ENCODE measurements around the gene MPHOSPH8.

Gene MPHOSPH8

DNA sequence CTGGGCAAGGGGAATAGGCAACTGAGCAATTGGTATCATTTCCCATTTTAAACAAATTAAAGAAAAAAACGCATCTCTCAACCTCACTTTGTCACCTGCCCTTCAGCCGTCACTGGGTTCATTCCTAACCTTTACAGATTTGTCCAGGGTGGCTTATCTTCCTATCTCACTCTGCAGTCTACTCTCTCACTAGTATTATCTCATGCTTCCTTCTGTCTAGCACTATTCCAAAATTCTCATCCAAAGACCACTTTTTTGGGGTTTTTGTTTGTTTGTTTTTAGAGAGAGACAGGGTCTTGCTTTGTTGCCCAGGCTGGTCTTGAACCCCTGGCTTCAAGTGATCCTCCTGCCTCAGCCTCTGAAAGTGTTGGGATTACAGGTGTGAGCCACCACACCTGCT lies 26.7 kb upstream of the MPHOSPH8 start:
- TF ChIP-seq, protein P1, sequence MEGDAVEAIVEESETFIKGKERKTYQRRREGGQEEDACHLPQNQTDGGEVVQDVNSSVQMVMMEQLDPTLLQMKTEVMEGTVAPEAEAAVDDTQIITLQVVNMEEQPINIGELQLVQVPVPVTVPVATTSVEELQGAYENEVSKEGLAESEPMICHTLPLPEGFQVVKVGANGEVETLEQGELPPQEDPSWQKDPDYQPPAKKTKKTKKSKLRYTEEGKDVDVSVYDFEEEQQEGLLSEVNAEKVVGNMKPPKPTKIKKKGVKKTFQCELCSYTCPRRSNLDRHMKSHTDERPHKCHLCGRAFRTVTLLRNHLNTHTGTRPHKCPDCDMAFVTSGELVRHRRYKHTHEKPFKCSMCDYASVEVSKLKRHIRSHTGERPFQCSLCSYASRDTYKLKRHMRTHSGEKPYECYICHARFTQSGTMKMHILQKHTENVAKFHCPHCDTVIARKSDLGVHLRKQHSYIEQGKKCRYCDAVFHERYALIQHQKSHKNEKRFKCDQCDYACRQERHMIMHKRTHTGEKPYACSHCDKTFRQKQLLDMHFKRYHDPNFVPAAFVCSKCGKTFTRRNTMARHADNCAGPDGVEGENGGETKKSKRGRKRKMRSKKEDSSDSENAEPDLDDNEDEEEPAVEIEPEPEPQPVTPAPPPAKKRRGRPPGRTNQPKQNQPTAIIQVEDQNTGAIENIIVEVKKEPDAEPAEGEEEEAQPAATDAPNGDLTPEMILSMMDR (conservative IDR thresholded peaks at IDR 0.05), result no peak
- H3K27ac ChIP-seq, result no peak overlapping the region

DNA sequence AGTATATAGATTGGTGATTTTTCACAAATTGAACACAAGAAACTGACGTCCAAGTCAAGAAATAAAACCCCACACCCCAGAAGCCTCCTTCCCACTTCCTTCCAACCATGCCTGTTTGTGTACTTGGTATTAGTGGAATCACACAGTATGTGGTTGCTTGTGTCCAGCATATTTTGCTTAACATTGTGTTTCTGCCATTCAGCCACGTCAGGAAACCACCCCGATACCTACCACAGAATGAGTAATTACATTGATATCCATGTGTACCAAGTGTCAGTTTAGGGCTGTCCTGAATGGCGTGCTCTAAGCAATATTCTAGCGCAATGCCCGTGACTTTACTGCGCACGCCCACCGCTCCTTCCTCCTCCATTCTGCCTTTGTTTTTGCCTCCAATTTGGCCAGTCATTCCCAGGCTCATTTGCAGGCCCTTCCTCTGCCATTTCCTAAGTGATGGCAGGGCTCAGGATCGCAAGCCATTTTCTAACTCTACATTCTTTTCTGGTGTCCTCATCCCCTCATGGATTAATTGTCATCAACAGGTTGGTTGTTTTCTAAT lies 25.9 kb upstream of the MPHOSPH8 start:
- TF ChIP-seq, protein P1 (conservative IDR thresholded peaks at IDR 0.05), result no peak
- no peak overlapping the region for H3K27ac ChIP-seq

DNA sequence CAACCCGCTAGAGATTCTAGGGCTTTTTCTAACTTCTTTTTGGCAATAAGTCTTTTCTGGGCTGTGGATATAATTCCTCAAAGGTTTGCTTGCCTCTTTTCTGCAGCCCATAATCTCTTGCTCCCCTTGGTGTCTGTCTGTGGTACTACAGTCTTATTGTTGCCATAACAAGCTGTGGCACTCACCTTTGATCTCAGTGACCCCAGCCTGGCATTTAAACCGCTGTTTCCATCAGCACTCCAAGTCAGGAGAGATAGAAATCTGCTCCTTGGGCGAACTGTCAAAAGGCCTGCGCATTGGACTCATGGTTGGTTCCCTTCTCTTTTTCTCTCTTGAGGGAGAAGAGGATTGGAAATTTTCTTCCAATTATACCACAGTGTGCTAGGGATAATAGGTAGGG lies 14.5 kb upstream of the MPHOSPH8 start:
- TF ChIP-seq, protein P1 (conservative IDR thresholded peaks at IDR 0.05), result peak; percentile 69
- H3K27ac ChIP-seq, result no peak overlapping the region

DNA sequence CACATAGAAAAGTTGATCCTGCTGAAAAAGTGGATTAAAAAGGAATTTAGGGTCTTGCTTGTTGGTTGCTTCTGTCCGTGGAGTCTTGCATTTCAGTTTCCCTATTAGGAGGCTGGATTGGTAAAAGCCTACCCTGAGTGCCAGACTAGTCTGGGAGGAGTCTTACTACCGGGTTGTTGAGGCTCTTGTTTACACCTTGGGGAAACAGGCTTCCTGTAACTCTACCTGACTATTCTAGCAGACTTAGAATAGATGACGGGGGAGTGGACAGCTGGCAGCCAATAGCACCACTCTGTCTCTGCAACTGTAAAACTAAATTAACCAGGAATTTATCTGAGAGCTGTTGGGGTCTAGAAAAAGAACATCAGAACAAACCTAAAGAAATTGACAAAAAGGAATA lies 11.3 kb upstream of the MPHOSPH8 start:
- no peak overlapping the region for H3K27ac ChIP-seq
- TF ChIP-seq, protein P1 (conservative IDR thresholded peaks at IDR 0.05), result no peak

DNA sequence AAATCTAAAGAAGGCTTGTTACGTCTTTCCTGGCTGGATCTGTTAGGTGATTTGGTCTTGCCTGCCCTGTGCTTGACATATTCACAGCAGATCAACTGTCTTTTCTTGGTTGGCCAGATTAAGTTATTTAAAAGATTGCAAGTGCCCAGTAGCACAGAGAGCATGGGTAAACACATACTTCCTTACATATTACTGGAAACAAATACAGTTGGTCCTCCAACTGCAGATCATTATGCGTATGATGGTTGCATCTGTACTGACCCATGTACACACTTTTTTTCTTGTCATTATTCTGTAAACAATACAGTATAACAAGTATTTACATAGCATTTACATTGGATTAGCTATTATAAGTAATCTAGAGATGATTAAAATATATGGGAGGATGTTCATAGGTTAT lies 9.2 kb upstream of the MPHOSPH8 start:
- no peak overlapping the region for H3K27ac ChIP-seq

DNA sequence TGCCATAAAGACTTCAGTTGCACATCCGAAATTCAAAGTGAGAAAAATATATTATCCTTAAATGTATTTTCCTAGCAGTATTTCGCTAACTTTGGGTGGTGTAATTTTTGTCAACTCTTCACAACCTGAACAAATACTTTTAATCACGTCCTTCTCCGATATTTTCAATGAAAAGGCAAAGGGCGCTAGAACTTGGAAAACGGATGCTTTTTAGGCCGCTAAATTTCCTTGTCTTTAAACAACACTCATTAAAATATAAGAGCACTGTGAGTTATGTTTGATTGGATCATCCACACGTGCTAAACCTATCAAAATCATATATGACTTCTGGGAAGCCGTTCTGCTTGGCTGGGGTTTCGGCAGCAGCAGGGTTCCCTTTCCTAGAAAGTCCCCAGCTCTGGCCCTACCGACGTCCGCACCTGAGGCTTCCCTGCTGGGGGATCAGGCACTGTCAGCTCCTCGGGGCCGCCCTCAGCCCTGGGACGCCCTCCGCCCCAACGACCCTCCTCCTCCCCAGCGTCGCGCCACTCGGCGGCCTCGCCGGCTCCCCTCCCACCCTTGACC lies 462 bp upstream of the MPHOSPH8 start:
- H3K27ac ChIP-seq, result peak overlapping the region; percentile 78
- TF ChIP-seq, protein P1 (conservative IDR thresholded peaks at IDR 0.05), result no peak

More for the DNA sequence above, 9.2 kb upstream of the MPHOSPH8 start:
- TF ChIP-seq, protein P1 (conservative IDR thresholded peaks at IDR 0.05), result no peak

DNA sequence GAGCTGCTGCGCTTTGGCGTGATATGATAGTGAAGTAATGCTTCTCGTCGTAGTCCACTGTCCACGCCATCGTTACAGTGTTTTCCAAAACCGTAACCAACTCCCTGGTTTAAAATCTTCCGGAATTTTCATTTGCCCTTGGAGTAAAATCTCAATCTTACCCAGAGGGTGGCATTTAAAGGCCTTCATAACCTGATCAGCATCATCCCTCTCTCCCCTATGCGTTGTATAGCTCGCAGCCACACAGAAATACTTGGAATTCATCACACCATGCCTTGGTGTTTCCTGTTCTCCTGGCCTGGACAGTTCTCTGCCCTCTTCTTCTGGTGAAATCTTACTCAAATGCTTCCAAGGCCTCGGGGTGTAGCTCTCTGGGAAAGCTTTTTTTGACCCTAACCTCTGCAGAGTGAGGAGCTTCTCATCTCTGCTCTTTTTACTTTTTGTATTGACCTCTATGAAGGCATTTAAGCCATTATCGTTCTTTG lies 839 bp downstream of the MPHOSPH8 start:
- H3K27ac ChIP-seq, result peak overlapping the region; percentile 78

DNA sequence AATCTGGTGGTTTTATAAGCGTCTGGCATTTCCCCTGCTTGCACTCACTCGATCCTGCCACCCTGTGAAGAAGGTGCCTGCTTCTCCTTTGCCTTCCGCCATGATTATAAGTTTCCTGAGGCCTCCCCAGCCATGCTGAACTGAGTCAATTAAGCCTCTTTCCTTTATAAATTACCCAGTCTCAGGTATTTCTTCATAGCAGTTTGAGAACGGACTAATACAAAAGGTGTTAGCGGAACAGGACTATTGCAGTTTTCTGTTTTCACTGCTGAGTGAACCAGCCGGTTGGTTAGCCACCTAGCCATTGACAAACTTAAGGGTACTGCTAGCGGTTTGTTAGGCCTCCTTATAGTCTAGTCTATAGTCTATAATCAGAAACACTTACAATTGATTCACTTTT lies 2.5 kb downstream of the MPHOSPH8 start:
- H3K27ac ChIP-seq, result peak overlapping the region; percentile 78; the same call in 1 of the 2 replicates

More for the DNA sequence above, 839 bp downstream of the MPHOSPH8 start:
- TF ChIP-seq, protein P1 (conservative IDR thresholded peaks at IDR 0.05), result no peak
